PC-9 (cell line): ENCODE data around the gene SH3PXD2B. TPM values are rescaled to one million over a fixed set of nuclear protein-coding genes. Genes with fewer than 3 reads are reported as not detected.

ENCODE experiments used
- BruUV-seq: library from RNA; stranded (reverse); fragments of 400-500 nt; replicated peaks from 2 replicates; lab custom pipeline; 2021; lab: Mats Ljungman, UMichigan
- CTCF ChIA-PET: fragments of 300-600 bp; sonication (Branson Sonifier 250); formaldehyde crosslinking; loops from one replicate; lab custom pipeline; 2022; ENCODE audit warnings: antibody characterized with exemption; lab: Charles Lee
- POLR2A ChIA-PET: fragments of 300-600 bp; sonication (Branson Sonifier 250); formaldehyde crosslinking; loops from one replicate; lab custom pipeline; 2022; ENCODE audit warnings: antibody characterized with exemption; ENCODE audit not compliant: unreplicated experiment; lab: Charles Lee
- DNase-seq, 2 experiments: peaks; one replicate each; pipeline versions ENCODE4 v3.0.0 to v3.0.0-alpha.2; 2015 to 2022; ENCODE audit warnings: mixed read lengths in 1 of 2
- H2AFZ ChIP-seq: fragments of 200-600 bp; sonication (generic); 2 replicates; pipeline ENCODE4 v1.8.1; 2017; ENCODE audit warnings: antibody characterized with exemption
- H3F3A ChIP-seq: fragments of 200-600 bp; sonication (generic); 2 replicates; pipeline ENCODE4 v1.8.1; 2017; ENCODE audit warnings: antibody characterized with exemption, mild to moderate bottlenecking, low read depth; ENCODE audit not compliant: insufficient read depth
- H3K27ac ChIP-seq: fragments of 200-600 bp; sonication (generic); 2 replicates; pipeline ENCODE4 v1.6.1; 2016; ENCODE audit warnings: mixed run types
- H3K27me3 ChIP-seq: fragments of 200-600 bp; sonication (generic); 2 replicates; pipeline ENCODE4 v1.6.1; 2016; ENCODE audit warnings: low read depth, mixed run types; ENCODE audit not compliant: insufficient read depth
- H3K36me3 ChIP-seq: fragments of 200-600 bp; sonication (generic); 2 replicates; pipeline ENCODE4 v1.6.1; 2016; ENCODE audit warnings: low read depth, mixed run types
- H3K4me1 ChIP-seq: fragments of 200-600 bp; sonication (generic); replicated peaks from 2 replicates; pipeline ENCODE4 v1.6.1; 2016; ENCODE audit warnings: mixed run types; ENCODE audit not compliant: insufficient read depth
- H3K4me2 ChIP-seq: fragments of 200-600 bp; sonication (generic); 2 replicates; pipeline ENCODE4 v1.6.1; 2017; ENCODE audit warnings: mixed run types
- H3K4me3 ChIP-seq: fragments of 200-600 bp; sonication (generic); 2 replicates; pipeline ENCODE4 v1.6.1; 2016; ENCODE audit warnings: mixed run types
- H3K79me2 ChIP-seq: fragments of 200-600 bp; sonication (generic); 2 replicates; pipeline ENCODE4 v1.6.1; 2017; ENCODE audit warnings: low read depth, mixed run types
- H3K9me2 ChIP-seq: fragments of 200-600 bp; sonication (generic); 2 replicates; pipeline ENCODE4 v1.8.1; 2017; ENCODE audit warnings: mild to moderate bottlenecking; ENCODE audit not compliant: insufficient read depth
- H3K9me3 ChIP-seq: fragments of 200-600 bp; sonication (generic); 2 replicates; pipeline ENCODE4 v1.8.1; 2016; ENCODE audit warnings: low read depth; ENCODE audit not compliant: insufficient read depth
- H4K20me1 ChIP-seq: fragments of 200-600 bp; sonication (generic); 2 replicates; pipeline ENCODE4 v1.8.1; 2017; ENCODE audit not compliant: insufficient read depth
- CTCF ChIP-seq: fragments of 200-600 bp; sonication (generic); conservative IDR thresholded peaks from 2 replicates; pipeline ENCODE4 v1.6.1; 2017; ENCODE audit warnings: mixed run types, antibody characterized with exemption, mild to moderate bottlenecking, moderate library complexity
- EZH2 ChIP-seq: fragments of 200-600 bp; sonication (generic); IDR thresholded peaks from 2 replicates; pipeline ENCODE4 v1.8.0; 2017; ENCODE audit warnings: antibody characterized with exemption, low read depth
- intact Hi-C: fragments of 100-400 bp; cut with micrococcal nuclease; formaldehyde crosslinking; loops from one replicate; pipeline ENCODE4 v1.10.0; 2022; ENCODE audit not compliant: unreplicated experiment
- total RNA-seq: library from RNA; stranded (reverse); gene quantifications from 2 replicates; pipeline ENCODE4 v1.2.3, GENCODE V29; 2021

Gene SH3PXD2B
- total RNA-seq, 1 experiment from 2014 or later, result 29.3 TPM

GRCh38 chr5:172450453-172450852, 3.9 kb downstream of the SH3PXD2B start:
- 0 out of 2 replicates have a peak, but pooled peaks cover 4% of the 10 kb centered on the region for H4K20me1 ChIP-seq
- peaks cover 18% of the 10 kb centered on the region for H3K4me1 ChIP-seq
- CTCF ChIA-PET, result interaction anchor here (0.5 to 0.6 kb wide), 2 partner anchors 11 to 136 kb away, joined by 3 to 7 read pairs; no protein-coding TSS in a partner anchor
- H3K27me3 ChIP-seq, result no peaks in the 10 kb centered on the region
- H2AFZ ChIP-seq, result no peak overlapping the region
- H3K4me3 ChIP-seq, result no peak overlapping the region
- BruUV-seq, result no TSS peak
- H3F3A ChIP-seq, result peaks cover 9% of the 10 kb centered on the region; the same call in 1 of the 2 replicates
- no peaks in the 10 kb centered on the region for H3K9me3 ChIP-seq
- POLR2A ChIA-PET, result no interaction called here
- no peaks in the 10 kb centered on the region for H3K79me2 ChIP-seq
- TF ChIP-seq EZH2 (no peak), CTCF (no peak)
- DNase-seq, result no peak
- no peaks in the 10 kb centered on the region for H3K9me2 ChIP-seq
- H3K36me3 ChIP-seq, result no peaks in the 10 kb centered on the region
- intact Hi-C loops, result loop anchor here (5.0 kb wide), 3 partner anchors 88 to 263 kb away; partner anchors contain the start of gene STK10
- H3K27ac ChIP-seq, result no peak overlapping the region
- no peak overlapping the region for H3K4me2 ChIP-seq

GRCh38 chr5:172448999-172449398, 5.3 kb downstream of the SH3PXD2B start:
- Histone ChIP-seq H3K36me3 (no peaks in the 10 kb centered on the region), H3K9me2 (no peaks in the 10 kb centered on the region), H3F3A (peaks cover 9% of the 10 kb centered on the region; the same call in 1 of the 2 replicates), H4K20me1 (0 out of 2 replicates have a peak, but pooled peaks cover 4% of the 10 kb centered on the region), H2AFZ (no peak overlapping the region), H3K27me3 (no peaks in the 10 kb centered on the region), H3K4me1 (peaks cover 25% of the 10 kb centered on the region), H3K4me2 (no peak overlapping the region), H3K79me2 (no peaks in the 10 kb centered on the region), H3K9me3 (no peaks in the 10 kb centered on the region), H3K27ac (no peak overlapping the region), H3K4me3 (no peak overlapping the region)
- BruUV-seq, result no TSS peak
- TF ChIP-seq EZH2 (no peak), CTCF (no peak)
- no peak for DNase-seq
- ChIA-PET POLR2A (no interaction called here), CTCF (no interaction called here)
- intact Hi-C loops, result no loop called here

GRCh38 chr5:172447646-172448365, 6.5 kb downstream of the SH3PXD2B start:
- Histone ChIP-seq H4K20me1 (0 out of 2 replicates have a peak, but pooled peaks cover 4% of the 10 kb centered on the region), H3K9me2 (no peaks in the 10 kb centered on the region), H3K27me3 (no peaks in the 10 kb centered on the region), H3K27ac (no peak overlapping the region), H3K36me3 (no peaks in the 10 kb centered on the region), H3K4me1 (peaks cover 25% of the 10 kb centered on the region), H3K4me2 (no peak overlapping the region), H3K79me2 (no peaks in the 10 kb centered on the region), H2AFZ (no peak overlapping the region), H3F3A (peaks cover 2% of the 10 kb centered on the region; the same call in 1 of the 2 replicates), H3K9me3 (no peaks in the 10 kb centered on the region), H3K4me3 (no peak overlapping the region)
- TF ChIP-seq EZH2, result no peak
- TF ChIP-seq CTCF, result no peak
- intact Hi-C loops, result no loop called here
- no peak for DNase-seq
- CTCF ChIA-PET, result no interaction called here
- BruUV-seq, result no TSS peak
- POLR2A ChIA-PET, result no interaction called here
